ENCODE measurements around the gene PLPPR3.
"Not testable (repeated sequence)": the region's sequence is repeated elsewhere in the genome, so short reads cannot be mapped to it uniquely, and the experiment has no call there.

PLPPR3 gene

GRCh38 chr19:853614-854220 lies 32.0 kb upstream of the PLPPR3 start:
- not testable (repeated sequence) for DNase-seq

DNA sequence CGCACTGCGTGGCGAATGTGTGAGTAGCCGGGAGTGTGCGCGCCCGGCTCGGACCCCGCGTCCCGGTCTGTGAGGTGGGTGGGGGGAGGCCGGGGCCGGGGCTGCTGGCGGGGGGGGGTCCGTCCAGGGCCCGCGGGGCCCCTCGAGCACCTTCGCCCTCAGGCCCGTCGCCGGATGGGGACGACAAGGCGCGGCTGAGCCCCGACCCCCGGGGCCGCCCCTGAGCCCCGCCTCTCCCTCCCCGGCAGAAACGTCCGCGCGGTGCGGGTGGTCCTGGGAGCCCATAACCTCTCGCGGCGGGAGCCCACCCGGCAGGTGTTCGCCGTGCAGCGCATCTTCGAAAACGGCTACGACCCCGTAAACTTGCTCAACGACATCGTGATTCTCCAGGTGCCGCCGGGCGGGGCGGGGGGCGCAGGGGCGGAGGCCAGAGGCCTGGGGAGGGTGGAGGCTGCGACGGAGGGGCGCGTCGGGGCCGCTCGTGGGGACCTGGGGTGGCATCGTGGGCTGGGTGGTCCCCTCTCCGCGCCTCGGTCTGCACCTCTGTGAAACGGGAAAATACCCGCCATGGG lies 31.3 kb upstream of the PLPPR3 start:
- no peak for DNase-seq

DNA sequence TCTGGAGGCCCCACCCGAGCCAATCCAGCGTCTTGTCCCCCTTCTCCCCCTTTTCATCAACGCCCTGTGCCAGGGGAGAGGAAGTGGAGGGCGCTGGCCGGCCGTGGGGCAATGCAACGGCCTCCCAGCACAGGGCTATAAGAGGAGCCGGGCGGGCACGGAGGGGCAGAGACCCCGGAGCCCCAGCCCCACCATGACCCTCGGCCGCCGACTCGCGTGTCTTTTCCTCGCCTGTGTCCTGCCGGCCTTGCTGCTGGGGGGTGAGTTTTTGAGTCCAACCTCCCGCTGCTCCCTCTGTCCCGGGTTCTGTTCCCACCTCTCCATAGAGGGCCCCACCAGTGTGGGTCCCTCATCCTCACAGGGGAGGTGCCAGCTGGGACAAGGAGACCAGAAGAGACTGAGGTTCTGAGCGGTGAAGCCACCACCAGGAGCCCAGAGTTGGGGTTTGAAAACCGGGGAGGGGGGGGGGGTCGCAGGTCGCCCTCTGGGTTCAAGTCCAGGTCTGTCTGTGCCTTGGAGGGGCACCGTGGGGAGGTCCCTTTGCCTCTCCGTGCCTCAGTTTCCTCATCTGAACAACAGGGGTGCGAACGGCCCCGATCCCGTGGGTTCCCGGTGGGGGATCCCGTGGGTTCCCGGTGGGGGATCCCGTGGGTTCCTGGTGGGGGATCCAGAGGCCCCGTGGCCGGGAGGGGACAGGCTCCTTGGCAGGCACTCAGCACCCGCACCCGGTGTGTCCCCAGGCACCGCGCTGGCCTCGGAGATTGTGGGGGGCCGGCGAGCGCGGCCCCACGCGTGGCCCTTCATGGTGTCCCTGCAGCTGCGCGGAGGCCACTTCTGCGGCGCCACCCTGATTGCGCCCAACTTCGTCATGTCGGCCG lies 30.6 kb upstream of the PLPPR3 start, which contains the start of gene ELANE:
ELANE (plus strand) TSS at position 168 of the 878 bp plus-strand sequence; CDS start at position 194, 26 bp downstream.
- no peak for DNase-seq

- no peak for DNase-seq
Observed at GRCh38 chr19:850979-851335, 29.2 kb upstream of the PLPPR3 start.

- no peak for DNase-seq
Observed at GRCh38 chr19:850221-850978, 28.6 kb upstream of the PLPPR3 start.

GRCh38 chr19:849195-849594 lies 27.4 kb upstream of the PLPPR3 start:
- DNase-seq: not testable (repeated sequence)

GRCh38 chr19:848386-848921 lies 26.7 kb upstream of the PLPPR3 start:
- no peak for DNase-seq

GRCh38 chr19:845707-846521 lies 24.2 kb upstream of the PLPPR3 start:
- no peak for DNase-seq

GRCh38 chr19:844546-844971 lies 22.8 kb upstream of the PLPPR3 start:
- DNase-seq: no peak

DNA sequence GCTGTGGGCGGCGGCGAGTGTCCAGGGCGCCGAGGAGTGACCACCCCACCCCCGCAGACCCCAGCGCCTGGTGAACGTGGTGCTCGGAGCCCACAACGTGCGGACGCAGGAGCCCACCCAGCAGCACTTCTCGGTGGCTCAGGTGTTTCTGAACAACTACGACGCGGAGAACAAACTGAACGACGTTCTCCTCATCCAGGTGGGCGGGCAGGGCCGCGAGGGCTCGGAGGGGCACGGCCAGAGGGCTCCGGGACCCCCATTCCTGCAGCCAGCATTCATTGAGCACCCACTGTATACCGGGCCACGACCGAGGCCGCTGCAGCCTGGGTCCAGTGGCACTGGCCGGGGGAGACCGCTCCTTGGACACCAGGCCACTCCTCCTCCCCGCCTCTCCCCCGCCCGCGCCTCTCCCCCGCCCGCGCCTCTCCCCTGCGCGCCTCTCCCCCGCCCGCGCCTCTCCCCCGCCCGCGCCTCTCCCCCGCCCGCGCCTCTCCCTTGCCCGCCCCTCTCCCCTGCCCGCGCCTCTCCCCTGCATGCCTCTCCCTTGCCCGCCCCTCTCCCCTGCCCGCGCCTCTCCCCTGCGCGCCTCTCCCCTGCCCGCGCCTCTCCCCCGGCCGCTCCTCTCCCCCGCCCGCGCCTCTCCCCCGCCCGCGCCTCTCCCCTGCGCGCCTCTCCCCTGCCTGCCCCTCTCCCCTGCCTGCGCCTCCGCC lies 22.2 kb upstream of the PLPPR3 start:
- DNase-seq: no peak

- no peak for DNase-seq
Observed at GRCh38 chr19:843180-843835, 21.6 kb upstream of the PLPPR3 start.

DNA sequence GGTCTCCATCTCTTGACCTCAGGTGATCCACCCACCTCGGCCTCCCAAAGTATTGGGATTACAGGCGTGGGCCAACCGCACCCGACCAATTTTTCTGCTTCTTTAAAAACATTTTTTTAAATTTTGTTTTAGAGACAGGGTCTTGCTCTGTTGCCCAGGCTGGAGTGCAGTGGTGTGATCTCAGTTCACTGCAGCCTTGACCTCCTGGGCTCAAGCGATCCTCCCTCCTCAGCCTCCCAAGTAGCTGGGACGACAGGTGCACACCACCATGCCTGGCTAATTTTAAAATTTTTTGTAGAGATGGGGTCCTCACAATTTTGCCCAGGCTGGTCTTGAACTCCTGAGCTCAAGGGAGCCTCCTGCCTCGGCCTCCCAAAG lies 21.0 kb upstream of the PLPPR3 start:
- DNase-seq: not testable (repeated sequence)

DNA sequence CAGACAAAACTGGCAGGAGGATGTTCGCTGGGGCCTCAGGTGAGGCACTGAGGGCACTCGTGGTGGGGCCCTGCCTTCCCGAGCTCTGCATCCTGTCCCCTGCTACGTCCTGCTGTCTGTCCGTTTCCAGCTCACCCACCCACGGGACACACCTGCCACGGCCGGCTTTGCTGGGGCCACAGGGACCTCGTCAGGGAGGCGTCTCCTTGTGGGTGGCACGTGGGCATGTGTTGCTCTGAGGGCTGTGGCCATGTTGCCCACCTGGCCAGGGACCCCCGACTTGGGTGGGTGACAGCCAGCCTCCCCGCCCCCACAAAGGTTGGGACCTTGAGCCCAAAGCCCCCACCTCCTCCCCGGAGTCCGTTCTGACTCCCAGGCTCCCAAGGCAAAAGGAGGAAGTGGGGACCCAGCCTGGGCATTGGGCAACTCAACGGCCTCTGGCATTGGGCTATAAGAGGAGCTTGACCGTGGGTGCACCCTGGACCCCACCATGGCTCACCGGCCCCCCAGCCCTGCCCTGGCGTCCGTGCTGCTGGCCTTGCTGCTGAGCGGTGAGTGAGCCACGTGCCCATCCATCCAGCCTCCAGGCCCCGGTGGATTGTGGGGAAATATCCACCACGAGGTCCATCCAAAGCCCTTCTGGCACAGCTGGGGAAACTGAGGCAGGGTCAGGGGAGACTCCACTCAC lies 18.9 kb upstream of the PLPPR3 start, which contains the start of gene PRTN3:
PRTN3 (plus strand) TSS at position 481 of the 688 bp plus-strand sequence; CDS start at position 491, 10 bp downstream.
- no peak for DNase-seq

DNA sequence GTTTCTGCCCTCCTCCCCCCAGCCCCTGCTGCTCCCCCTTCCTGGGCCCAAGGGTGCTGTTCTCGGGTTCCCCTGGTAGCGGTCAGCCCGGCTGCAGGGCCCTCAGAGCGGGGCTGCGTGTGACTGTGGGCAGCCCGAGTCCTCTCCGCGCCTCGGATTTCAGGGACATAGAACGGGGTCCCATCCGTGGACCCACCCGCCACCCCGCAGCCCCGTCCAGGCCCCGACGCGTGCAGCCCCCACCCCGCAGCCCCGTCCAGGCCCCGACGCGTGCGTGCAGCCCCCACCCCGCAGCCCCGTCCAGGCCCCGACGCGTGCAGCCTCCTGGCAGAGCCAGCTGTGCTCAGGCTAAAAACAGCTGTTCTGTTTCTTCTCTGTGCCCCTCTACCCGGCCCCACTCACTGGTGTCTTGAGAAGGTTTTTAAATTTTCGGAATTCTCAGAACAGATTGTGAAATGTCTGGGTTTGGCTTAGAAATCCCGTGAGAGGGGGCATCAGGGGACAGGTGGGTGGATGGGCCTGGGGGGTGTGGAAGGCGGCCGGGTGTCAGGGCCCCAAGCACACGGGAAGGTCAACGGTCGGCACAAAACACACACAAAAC lies 13.6 kb upstream of the PLPPR3 start:
- no peak for DNase-seq

GRCh38 chr19:834216-834615 lies 12.5 kb upstream of the PLPPR3 start:
- DNase-seq: no peak

DNA sequence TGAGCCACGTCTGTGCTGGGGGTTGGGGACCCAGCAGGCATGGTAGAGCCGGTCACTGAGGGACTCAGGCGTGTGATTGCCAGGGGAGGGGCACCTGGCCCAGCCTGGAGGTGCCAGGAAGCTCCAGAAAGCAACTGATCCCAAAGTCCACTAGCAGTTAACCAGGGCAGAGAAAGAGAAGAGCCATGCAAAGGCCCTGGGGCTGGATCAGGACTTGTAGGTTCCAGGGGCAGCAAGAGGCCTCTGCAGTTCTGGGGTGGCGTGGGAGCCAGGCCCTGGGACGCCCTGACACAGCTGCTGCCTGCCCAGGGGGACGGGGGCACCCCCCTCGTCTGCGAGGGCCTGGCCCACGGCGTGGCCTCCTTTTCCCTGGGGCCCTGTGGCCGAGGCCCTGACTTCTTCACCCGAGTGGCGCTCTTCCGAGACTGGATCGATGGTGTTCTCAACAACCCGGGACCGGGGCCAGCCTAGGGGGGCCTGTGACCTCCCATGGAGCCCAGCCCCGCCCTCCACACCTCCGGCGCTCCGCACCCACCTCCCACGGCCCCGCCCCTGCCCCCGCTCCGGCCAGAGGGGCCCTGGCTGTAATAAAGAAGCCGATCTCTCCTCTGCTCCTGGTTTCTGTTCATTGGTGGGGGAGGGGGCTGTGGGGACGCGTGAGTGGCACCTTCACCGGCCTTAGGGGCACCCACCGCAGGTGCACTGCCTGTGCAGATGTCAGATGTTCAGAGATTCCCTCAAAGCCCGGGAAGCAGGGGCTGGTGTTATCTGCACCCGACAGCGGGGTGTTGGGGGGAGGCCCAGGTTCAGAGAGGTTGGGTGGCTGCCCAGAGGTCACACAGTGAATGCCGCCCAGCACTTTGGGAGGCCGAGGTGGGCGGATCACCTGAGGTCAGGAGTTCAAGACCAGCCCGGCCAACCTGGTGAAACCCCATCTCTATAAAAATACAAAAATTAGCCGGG lies 9.9 kb upstream of the PLPPR3 start:
- DNase-seq: no peak

GRCh38 chr19:829129-829758 lies 7.5 kb upstream of the PLPPR3 start:
- no peak for DNase-seq

Data from NCI-H187 (cell line).